ENCODE measurements around the gene YJEFN3.

Gene YJEFN3, protein sequence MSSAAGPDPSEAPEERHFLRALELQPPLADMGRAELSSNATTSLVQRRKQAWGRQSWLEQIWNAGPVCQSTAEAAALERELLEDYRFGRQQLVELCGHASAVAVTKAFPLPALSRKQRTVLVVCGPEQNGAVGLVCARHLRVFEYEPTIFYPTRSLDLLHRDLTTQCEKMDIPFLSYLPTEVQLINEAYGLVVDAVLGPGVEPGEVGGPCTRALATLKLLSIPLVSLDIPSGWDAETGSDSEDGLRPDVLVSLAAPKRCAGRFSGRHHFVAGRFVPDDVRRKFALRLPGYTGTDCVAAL

DNA sequence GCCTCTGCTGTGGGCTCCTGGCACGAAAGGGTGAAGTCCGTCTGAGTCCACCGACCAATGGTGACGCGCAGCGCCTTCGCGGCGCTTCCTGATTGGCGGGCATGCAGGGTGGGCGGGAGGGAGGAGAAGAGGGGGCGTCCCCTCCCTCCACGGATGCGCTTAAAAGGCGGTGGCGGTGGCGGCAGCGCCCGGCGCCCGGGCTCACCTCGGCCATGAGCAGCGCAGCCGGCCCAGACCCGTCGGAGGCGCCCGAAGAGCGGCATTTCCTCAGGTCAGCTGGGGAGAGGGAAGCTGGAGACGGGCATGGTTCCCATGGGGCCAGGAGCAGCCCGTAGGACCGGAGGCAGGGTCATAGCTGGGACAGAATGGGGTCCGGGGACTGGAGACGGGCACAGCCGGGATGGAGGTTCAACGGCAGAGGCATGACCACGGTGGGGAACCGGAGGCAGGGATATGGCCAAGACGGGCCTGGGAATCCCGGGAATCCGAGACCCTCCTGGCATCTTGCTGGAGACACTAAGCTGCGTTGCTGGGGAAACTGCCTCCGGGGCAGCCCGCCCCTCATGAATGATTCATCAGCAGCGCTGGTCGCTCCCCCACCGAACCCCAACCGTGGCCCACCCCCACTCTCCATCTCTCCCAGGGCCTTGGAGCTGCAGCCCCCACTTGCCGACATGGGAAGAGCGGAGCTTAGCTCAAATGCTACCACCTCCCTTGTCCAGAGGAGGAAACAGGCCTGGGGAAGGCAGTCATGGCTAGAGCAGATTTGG is at the start of gene YJEFN3:
TSS of gene YJEFN3 (plus strand) at position 191 of the 770 bp plus-strand sequence. CDS start at position 213, 22 bp downstream.
- DNase-seq (ENCODE audit: low spot score), result no peak

DNA sequence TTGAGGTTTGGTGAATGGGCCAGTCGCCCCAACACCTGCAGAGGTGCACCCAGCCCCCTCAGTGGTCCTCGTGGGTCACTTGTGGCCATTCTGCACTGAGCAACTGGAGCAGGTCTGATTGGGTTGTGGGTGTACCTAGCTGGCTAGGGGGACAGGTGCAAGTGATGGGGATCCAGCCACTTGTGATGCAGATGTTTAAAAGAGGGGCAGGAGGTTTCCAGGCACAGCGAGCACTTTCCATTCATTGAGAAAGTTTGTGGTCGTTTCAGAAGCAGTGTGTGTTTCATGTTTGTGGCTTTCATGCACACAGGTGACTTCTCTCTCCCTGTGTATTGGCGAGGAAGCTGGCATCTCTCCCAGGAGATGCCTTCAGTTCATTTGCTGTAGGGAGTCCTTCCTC is 48.0 kb upstream of the YJEFN3 start:
- DNase-seq (ENCODE audit: low spot score), result no peak

DNA sequence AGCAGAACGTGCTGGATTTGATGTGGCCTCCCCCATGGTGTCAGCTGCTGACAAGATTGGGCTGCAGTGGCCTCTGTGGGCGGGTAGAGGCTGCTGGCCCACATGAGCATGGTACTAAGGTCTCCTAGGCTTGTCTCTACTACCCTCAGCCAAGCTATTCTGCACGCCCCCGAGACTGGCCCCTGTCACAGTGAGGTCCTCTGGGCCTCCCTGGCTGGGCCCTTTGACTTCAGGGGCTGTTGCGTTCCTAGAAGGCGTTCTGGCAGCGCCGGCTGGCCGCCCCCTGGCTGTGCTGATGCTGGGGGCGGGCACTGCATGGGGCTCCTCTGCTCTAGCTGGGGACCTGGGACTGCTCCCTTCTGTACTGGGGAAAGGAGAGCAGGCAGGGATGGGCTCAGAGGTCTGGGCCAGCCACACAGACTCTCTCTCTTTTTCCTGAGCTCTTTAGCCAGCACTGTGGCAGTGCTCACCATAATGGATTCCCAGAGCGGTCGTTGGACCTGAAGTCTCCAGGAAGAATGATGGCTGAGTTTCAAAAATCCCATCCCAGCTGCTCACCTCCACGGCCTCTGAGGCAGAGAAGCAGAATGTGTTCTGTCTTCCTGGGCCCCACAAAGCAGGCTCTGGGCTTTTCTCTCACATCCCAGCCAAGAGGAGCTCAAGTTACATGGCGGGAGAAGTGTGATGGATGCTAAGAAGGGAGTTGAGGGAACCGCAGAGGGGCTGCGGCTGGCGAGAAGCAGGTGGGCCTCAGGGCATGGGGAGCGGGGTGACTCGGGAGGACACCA is 45.7 kb upstream of the YJEFN3 start:
- no peak for DNase-seq (ENCODE audit: low spot score)

DNA sequence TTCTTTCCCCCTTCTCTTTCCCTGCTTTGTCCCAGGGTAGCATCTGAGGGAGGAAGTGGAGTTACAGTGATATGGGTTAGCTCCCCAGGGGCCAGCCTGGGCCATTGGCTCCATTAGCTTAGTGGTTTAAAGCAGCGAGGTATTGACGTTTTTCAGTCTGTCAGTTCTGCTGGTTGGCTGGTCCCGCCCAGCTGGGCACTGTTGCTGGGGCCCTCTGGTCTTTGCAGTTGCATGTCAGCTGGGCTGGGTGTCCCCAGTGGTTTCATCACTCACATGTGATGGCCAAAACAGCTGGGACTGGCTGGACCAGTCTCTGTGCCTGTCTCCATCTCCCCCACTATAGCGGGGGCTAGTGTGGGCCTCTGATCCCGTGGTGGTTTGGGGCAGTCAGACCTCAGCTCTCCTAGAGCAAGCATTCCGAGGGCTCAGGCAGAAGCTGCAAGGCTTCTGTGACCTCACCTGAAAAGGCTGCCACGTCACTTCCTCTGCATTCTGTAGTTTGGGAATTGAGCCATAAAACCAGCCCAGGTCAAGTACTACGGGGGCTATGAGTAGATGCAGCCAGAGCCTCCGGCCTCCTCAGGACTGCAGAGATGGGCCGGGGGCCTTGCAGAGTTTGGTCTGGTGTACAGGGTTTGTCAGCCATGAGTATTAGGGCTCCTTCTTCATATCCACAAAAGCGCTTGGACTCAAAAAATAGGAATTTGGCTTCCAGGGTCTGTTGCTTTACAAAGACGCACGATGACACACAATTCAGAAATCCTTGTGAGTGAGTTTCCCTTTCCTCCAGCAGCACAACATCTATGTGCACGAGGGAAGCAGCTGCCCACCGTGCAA is 43.3 kb upstream of the YJEFN3 start:
- DNase-seq (ENCODE audit: low spot score), result no peak

DNA sequence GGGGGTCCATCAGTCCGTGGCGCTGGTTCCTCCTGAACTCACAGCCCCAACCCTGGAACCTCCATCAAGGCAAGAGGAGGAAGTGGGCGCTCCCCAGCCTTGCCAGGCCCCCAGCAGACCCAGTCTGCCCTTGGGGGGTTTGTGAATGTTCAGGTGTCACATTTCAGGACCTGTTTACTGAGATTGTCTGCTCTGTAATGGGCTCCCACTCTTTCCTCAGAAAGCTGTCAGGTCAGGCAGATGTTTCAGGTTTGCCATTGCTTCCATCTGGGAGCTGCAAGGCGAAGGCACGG is 42.8 kb upstream of the YJEFN3 start:
- DNase-seq (ENCODE audit: low spot score), result no peak

DNA sequence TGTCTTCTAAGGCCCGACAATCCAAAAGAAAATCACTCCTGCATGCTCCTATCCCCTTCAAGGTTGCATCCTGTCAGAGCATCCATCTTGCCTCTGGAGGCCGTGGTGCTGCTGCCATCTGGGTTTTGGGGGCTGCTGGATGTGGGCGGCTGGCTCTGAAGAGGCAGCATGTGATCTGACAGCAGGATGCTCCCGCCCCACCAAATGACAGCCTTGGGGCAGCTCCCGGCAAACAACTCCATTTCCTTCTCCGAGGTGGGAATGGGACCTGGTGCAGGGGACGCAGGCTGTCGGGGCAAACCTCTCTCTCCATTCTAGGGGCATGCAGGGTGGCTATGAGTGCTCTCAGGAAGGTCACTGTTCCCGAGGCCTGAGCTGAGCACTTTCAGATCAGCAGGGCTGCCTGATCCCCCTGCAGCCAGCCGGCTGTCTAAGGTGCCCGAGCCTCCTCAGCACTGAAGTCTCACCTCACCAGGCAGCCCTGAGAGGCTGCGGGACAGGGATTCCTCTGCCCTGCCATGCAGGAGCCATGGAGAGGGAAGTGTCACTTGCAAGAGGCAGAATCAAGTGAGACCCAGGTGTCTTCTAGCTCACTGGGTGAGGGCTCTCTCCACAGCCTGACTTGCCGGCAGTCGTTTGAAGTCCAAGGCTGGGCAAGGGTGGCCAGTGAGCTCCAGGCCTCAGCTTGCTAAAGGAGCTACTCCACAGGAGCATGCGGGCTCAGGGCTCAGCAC is 42.2 kb upstream of the YJEFN3 start:
- DNase-seq (ENCODE audit: low spot score), result no peak

DNA sequence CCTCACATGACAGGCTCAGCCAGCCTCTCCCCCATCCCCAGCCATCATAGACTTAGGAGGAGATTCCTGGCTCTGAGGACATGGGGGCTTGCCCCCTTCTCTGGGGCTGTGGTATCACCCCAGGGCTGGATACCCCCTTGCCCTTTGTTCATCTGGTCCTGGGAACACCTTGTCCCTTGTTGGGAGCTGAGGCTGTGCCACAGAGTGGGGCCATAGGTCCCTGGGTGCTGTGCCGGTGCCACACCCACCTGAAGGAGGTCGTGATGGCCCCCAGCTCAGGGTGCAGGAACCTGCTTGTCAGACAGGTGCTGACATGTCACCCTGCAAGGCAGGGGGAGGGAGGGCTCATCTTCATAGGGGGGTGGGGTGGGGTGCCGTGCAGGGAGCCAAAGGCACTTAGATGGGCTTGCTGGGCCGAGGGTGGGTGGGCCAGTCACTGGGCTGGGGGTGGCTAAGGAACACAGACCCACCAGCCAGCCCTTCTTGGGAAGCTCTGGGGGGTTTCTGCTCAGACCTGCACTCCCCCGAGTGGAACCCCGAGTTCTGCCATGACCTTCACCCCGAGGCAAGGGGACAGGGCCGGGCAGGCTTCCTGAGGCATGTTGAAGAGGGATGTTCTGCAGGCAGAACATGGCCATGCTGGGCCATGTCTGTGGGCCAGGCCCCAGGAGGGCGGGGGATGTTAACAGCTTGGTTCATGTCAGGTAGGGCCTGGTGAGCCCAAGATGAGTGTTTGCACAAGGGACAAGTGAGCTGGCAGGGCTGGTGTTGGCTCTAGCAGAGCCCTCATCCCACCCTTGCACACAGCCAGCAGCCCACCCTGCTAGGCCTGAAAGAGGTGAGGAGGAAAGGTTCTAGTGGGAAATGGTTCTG is 41.4 kb upstream of the YJEFN3 start:
- no peak for DNase-seq (ENCODE audit: low spot score)

DNA sequence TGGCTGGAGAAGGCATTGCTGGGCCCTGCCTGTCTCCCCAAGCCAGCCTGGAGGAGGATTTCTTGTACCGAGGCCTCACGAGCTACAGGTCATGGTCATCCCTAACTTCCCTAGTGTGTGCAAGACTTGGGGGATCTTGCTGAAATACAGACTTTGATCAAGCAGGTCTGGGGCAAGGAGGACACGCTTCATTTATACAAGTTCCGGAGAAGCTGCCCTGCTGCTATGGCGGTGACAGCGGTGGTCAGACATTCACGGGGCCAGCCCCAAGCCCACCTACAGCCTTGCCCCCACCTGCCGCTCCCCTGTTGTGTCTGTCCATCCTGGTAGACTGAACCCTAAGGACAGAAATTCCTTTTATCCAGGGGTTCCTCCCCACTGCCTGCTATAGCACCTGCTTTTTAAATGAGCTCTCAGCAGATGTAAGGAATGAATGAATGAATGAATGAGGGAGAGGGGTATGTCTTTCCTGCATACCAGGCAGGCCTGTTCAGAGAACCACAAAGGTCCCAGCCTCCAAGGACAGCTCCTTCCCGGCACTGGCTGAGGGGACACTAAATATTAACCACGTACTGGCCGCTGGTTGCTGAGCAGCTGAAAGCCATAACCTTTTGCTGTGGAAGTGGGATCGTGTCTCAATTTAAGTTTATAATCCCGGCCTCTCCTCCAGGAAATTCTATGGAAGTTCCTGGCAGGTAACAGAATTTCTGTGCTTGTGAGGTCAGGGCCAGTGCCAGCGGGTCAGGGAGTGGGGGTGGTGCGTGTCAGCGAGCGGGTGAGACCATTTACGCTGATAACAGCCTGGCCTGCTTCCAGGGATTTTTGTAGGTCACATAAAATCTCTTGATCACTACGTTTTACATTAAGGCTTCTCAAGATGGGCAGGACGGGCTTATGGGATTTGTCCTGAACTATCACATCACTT is 40.5 kb upstream of the YJEFN3 start:
- peak; percentile 82 for DNase-seq (ENCODE audit: low spot score)

DNA sequence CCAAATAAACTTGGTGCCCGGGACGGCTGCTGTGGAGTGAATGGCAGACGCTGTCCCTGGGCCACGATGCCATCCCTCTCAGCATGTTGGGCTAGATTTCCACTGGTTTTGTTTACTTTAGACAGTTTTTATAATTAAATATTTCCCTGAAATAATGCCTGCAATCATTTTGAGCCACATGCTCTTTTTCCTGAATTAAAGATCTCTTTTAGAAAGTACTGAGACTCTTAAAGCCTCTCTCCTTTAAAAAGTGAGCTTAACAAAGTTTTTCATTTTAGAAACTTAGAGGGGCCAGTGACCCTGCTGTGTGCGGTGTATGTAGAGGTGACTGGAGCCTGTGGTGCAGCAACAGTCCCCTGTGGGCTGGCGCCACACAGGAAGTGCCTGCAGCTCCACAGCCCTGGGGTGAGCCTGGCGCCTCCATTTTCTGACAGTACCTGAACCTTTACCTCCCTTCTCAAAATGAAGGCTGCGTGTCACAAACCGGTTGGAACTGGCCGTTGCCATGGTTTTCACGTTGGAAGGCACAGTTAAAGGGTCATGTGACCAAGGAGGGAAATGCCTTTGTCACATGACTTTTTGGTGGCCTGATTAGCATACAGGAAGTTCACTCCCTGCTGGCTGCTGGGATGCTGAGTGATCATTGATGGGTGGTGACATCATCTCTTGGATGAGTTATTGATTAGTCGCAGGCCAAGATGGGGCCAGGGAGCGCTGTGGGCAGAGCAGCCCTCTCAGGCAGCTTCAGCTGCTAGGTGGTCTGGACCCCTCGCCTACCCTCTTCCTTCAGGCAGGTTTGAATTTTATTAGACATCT is 39.6 kb upstream of the YJEFN3 start:
- peak; percentile 96 for DNase-seq (ENCODE audit: low spot score)

DNA sequence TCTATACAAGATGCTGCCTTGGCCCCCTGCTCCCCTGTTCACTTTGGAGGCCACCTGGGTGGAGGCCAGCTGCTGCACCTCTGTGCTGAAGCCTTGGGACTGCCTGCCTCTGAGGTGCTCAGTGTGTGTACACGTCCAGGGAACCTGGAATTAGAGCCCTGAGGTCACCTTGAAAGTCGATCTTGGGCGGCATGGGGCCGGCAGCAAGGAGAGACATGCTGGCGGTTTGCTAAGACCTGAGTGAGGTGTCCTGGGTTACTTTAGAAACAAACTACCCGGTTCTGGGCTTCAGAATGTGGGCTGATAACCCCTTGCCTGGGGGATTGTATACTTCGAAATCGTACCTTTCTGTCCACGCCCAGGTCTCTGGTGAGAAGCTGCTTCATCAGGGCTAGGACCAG is 38.9 kb upstream of the YJEFN3 start:
- DNase-seq (ENCODE audit: low spot score), result no peak

DNA sequence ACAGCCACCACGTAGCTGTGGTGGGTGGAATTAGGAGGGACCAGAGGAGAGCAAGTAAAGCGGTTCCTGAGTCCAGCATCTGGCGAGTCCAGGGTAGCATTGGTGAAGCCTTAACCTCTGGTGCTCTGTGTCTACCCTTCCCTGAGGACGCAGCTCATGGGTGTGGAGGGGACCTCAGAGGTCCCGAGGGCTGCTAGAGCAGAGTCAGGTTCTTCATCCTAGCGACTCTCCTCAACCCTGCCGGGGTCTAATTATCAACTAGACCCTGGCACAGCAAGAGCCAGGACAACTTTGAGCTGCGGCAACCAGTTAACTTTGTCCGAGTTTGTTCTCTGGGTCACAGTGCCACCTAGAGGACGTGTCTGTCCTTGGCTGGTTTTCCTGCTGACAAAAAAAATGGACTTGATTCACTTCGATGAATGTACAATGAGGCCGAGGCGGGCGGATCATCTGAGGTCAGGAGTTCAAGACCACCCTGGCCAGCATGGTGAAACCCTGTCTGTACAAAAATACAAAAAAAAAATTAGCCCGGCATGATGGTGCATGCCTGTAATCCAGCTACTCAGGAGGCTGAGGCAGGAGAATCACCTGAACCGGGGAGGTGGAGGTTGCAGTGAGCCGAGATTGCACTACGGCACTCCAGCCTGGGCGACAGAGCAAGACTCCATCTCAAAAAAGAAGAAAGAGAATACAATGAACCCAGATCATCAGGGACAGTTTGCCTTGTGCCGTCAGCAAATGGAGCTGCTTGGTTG is 38.3 kb upstream of the YJEFN3 start:
- DNase-seq (ENCODE audit: low spot score), result peak; percentile 86

DNA sequence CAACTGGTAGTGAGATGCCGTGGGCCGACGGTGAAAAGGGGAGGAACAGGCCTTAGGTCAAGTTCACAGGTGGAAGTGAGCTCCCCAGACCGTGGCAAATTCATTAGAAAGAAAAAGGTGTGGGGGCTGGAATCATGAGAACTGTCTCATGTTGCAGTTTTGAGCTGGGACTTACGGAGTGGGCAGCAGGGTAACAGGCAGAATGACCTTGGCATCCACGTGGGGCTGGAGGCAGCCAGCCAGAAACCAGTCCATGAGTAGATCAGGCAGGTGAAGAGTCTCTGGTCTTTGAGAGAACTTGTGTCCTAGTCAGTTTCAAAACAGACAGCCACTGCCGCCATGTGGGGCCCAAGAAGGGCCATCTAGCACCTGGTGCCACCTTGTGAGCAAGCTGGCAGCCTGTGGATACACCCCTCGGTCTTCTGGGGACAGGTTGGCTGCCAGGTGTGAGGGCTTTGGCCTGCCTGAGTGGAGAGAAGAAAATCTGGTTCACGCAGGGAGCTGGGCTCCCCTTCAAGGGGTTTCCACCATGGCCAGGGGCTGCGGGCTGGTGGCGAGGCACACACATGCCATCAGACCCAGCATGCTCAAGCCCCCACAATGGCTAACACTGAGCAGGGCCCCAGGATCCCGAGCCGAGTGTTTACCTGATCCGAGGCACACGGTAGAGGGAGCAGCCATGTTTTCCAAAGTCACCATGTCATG is 37.2 kb upstream of the YJEFN3 start:
- no peak for DNase-seq (ENCODE audit: low spot score)

DNA sequence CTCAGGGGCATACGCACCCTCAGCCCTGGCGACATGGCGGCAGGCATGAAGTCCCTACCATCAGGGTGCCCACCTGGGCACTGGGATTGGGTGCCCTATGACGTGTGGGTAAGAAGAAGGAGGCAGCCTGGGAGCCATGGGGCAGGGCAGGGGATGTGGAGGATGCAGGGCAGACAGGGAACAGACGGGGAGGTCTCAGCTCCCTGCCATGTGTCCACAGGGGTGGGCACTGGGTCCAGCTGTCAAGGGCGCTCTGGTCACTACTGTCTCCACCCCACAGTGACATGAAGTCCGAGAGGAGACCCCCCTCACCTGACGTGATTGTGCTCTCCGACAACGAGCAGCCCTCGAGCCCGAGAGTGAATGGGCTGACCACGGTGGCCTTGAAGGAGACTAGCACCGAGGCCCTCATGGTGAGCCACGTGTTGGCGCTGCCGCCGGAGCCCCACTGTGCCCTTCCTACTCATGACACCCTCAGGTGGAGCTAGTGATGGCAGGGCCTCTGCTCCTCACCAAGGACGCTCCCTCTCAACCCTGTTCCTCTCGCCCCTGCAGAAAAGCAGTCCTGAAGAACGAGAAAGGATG is 36.6 kb upstream of the YJEFN3 start:
- DNase-seq (ENCODE audit: low spot score), result no peak

DNA sequence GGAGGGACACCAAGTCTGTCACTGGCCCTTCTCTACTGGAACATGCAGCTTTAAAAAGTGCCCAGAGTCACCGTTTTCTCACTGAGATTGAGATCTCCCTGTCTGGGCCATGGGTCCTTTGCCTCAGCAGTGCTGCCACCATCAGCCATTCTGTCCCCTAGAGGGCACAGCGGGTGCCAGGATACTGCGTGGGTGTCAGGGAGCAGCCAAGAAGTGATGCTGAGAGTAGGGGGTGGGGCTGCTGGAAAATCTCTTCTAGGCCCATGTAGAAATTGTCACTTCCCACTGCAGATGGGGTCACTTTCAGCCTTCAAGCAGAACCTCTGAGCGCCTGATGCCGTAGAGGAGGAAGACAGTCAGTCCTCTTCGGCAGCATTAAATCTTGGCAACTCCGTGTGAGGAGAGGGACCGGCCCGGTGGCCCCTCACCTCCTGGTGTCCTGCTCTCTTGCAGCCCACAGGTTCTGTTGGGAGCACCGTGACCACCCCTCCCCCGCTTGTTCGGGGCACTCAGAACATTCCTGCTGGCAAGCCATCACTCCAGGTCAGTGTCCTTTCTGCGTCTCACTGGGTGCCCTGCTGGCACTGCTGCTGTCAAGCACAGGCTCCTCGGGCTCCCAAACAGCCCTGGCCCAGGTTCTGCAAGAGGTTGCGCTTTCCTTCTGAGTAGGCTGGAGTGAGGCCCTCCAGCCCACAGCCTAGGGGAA is 34.7 kb upstream of the YJEFN3 start:
- no peak for DNase-seq (ENCODE audit: low spot score)

DNA sequence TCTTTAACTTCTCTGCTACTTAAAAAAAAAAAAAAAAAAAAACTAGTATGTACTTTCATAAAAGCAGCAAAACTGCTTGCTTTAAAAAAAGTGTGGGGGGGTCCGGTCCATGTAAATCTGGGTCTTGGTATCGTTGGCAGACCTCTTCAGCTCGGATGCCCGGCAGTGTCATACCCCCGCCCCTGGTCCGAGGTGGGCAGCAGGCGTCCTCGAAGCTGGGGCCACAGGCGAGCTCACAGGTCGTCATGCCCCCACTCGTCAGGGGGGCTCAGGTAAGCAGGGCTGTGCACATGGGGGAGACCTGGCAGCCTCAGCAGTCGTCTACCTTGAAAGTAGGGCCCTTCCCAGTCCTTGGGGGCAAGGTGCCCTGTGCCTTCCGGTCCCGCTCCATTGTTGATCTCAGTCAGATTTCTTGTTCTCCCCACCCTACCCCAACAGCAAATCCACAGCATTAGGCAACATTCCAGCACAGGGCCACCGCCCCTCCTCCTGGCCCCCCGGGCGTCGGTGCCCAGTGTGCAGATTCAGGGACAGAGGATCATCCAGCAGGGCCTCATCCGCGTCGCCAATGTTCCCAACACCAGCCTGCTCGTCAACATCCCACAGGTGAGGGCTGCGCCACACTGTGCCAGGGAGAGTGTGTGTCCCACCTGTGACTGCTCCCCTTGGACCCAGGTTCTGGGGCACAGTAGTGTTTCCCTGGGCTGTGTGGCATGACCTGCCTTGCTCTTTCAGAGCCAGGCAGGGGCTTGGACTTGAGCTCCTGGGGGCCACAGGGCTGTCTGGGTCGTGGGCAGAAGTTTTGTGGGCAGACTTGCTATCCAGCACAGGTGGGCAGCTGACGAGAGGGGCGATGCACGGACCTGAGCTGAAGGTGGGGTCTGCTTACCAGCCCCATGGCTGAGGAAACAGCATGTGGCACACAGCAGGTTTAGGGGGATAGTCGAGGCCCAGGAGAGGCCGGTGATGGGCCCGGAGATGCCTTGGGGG is 32.8 kb upstream of the YJEFN3 start:
- no peak for DNase-seq (ENCODE audit: low spot score)

All from hematopoietic multipotent progenitor cell treated with erythropoietin and hydrocortisone succinate and interleukin-3 and kit ligand, for 15 days (in vitro differentiated cells).